Heart left ventricle (tissue), 16 donors: ENCODE results near the gene KDM3A. TPM values are rescaled to one million over a fixed set of nuclear protein-coding genes. Genes with fewer than 3 reads are reported as not detected.

Experiments
- ATAC-seq, 4 donors: fragments of 200-7000 bp; cut with Tn5 transposase; one replicate each; pipeline ENCODE4 v1.9.1; 2020 to 2022; ENCODE audit warnings: moderate library complexity in 4 of 4, mild to moderate bottlenecking in 3 of 4, moderate number of reproducible peaks in 1 of 4
- DNase-seq, 5 donors: peaks; one replicate each; pipeline ENCODE4 v3.0.0-alpha.2; 2020
- H3K27ac ChIP-seq, 12 donors: fragments of 200-600 bp; sonication (generic) in 4 of 12; one replicate each; pipeline versions ENCODE4 v1.5.0 to v1.8.0; 2016 to 2022; ENCODE audit warnings: mild to moderate bottlenecking in 2 of 12
- H3K27me3 ChIP-seq, 9 donors: fragments of 200-600 bp; sonication (generic) in 2 of 9; one replicate each; pipeline versions ENCODE4 v1.5.1 to v1.8.0; 2016 to 2022; ENCODE audit warnings: mild to moderate bottlenecking in 3 of 9
- H3K36me3 ChIP-seq, 9 donors: fragments of 200-600 bp; sonication (generic) in 2 of 9; one replicate each; pipeline versions ENCODE4 v1.5.0 to v1.8.0; 2018 to 2022; ENCODE audit warnings: mild to moderate bottlenecking in 2 of 9
- H3K4me1 ChIP-seq, 12 donors: fragments of 200-600 bp; sonication (generic) in 4 of 12; one replicate each; pipeline versions ENCODE4 v1.5.0 to v1.8.0; 2016 to 2022; ENCODE audit warnings: mild to moderate bottlenecking in 3 of 12
- H3K4me3 ChIP-seq, 12 donors: fragments of 200-600 bp; sonication (generic) in 4 of 12; one replicate each; pipeline versions ENCODE4 v1.5.0 to v1.8.0; 2017 to 2022; ENCODE audit warnings: mild to moderate bottlenecking in 9 of 12, moderate library complexity in 4 of 12
- H3K9me3 ChIP-seq, 12 donors: fragments of 200-600 bp; sonication (generic) in 4 of 12; one replicate each; pipeline versions ENCODE4 v1.5.0 to v1.8.0; 2016 to 2022; ENCODE audit warnings: mild to moderate bottlenecking in 1 of 12
- CTCF ChIP-seq, 12 donors: fragments of 200-600 bp; sonication (generic) in 4 of 12; IDR thresholded peaks; one replicate each; pipeline versions ENCODE4 v1.5.0 to v1.8.0; 2018 to 2022; ENCODE audit warnings: antibody characterized with exemption in 12 of 12, mild to moderate bottlenecking in 5 of 12
- POLR2A ChIP-seq, 2 donors: fragments of 450-650 bp; IDR thresholded peaks; one replicate each; pipeline ENCODE4 v1.6.1; 2017; ENCODE audit warnings: antibody characterized with exemption in 2 of 2, mild to moderate bottlenecking in 2 of 2, moderate library complexity in 2 of 2
- WGBS, 4 donors: extraction: QIAGEN DNeasy Blood & Tissue Kit in 2 of 4; methylation state at CpG; one replicate each; pipeline versions ENCODE4 v1.1.5 to v1.1.7; 2013 to 2018; 5-methylcytosine and 5-hydroxymethylcytosine counted together
- intact Hi-C, 10 donors: fragments of 100-400 bp; cut with DNase I; formaldehyde crosslinking; loops; one replicate each; pipeline versions ENCODE4 v1.11.1 to v1.14.2; 2022
- polyA plus RNA-seq, 2 donors: library from polyadenylated mRNA; stranded (reverse); fragments of 200-250 nt; gene quantifications; one replicate each; pipeline ENCODE4 v1.2.3, GENCODE V29; 2013
- total RNA-seq, 9 donors: library from RNA; depleted of rRNA in 2 of 9; stranded (reverse); fragments of >200 nt in 2 of 9; fragmentation: NEBNext Ultra II Directional in 3 of 9; extraction: Animal tissue kit (Norgen Biotek cat#: 25700) in 3 of 9; gene quantifications; one replicate each; pipeline versions ENCODE4 v1.1.0 to v1.2.4, GENCODE V29; 2016 to 2023
- donor health status: ischemic (EF 13 %, LVEDD 7.1; RV severe dilation, severe dysfunction).
- donor health status: healthy with polysubstance abuse.
- donor health status: DM: no; HTN: yes; CAD: no.
- donor health status: DM: no; HTN: no; CAD: no.
- donor health status: ischemic (EF 25% LVEDD 6.9; RV normal size, moderate dysfunction).
- donor health status: ischemic (EF 25% LVEDD 5.7; RV mildly dilated, moderate dysfunction).
- donor health status: healthy.
- donor health status: DM: yes; HTN: yes; CAD: no.
- donor health status: ischemic (EF 35%, LVEDD 5.7; RV mildly dilated, moderate dysfunction).
- donor health status: nonischemic (EF 11% LVEDD 7.7; RV severe dilation, severe dysfunction).
- donor health status: DM: yes; HTN: yes; CAD: no.
- donor health status: PGD.
- donor health status: ischemic (EF 29% LVEDD 5.4; RV normal size, mild dysfunction).
- donor health status: nonischemic (EF 23%, LVEDD 6.1; RV moderate dilation, normal function).

KDM3A gene
- total and polyA plus RNA-seq, 11 donors = 13.5 to 44.0 (median 32.5) TPM

- intact Hi-C loops = loop anchor here in 1 of 10 donors (10.0 kb wide), 1 partner anchor 89 kb away; the partner anchor contains the start of gene CHMP3
- Histone ChIP-seq H3K4me3 (no peak overlapping the region), H3K4me1 (peaks cover 3 to 37% (median 20%) of the 10 kb centered on the region in 12 donors), H3K9me3 (no peaks in the 10 kb centered on the region), H3K27ac (peak overlapping the region in 3 of 12 donors; percentile 12 to 34 (median 15)), H3K27me3 (no peaks in the 10 kb centered on the region), H3K36me3 (peaks cover 0 to 99% (median 97%) of the 10 kb centered on the region in 9 donors)
- TF ChIP-seq POLR2A (IDR thresholded peaks at IDR 0.05) = no peak
- no peak for TF ChIP-seq CTCF (IDR thresholded peaks at IDR 0.05)
- DNase-seq (no peak), ATAC-seq (no peak)
These were observed 34.9 kb downstream of the KDM3A start for GRCh38 chr2:86476092-86476491.

- peak overlapping the region in 7 of 12 donors; percentile 9 to 47 (median 13) for H3K27ac ChIP-seq
- H3K9me3 ChIP-seq = no peaks in the 10 kb centered on the region
- ATAC-seq = peak in 3 of 4 donors; percentile 27 to 58 (median 48)
- intact Hi-C loops = loop anchor here in 1 of 10 donors (10.0 kb wide), 1 partner anchor 88 kb away; the partner anchor contains the start of gene CHMP3
- no peaks in the 10 kb centered on the region for H3K27me3 ChIP-seq
- H3K4me1 ChIP-seq = peaks cover 3 to 42% (median 20%) of the 10 kb centered on the region in 12 donors
- no peak for TF ChIP-seq CTCF (IDR thresholded peaks at IDR 0.05)
- DNase-seq = no peak
- WGBS, 4 donors = 50 to 61% (median 60%) methylated on average over 3 of the region's 3 CpGs
- H3K4me3 ChIP-seq = no peak overlapping the region
- H3K36me3 ChIP-seq = peaks cover 0 to 99% (median 98%) of the 10 kb centered on the region in 9 donors
These were observed 35.7 kb downstream of the KDM3A start for GRCh38 chr2:86476918-86477317.

GRCh38 chr2:86477349-86477748, 36.2 kb downstream of the KDM3A start:
- Histone ChIP-seq H3K36me3 (peaks cover 0 to 99% (median 98%) of the 10 kb centered on the region in 9 donors), H3K27me3 (no peaks in the 10 kb centered on the region), H3K4me3 (no peak overlapping the region), H3K9me3 (no peaks in the 10 kb centered on the region), H3K27ac (peak overlapping the region in 6 of 12 donors; percentile 9 to 47 (median 13)), H3K4me1 (peaks cover 3 to 46% (median 20%) of the 10 kb centered on the region in 12 donors)
- peak in 3 of 4 donors; percentile 52 to 83 (median 77) for ATAC-seq
- intact Hi-C loops = loop anchor here in 1 of 10 donors (10.0 kb wide), 1 partner anchor 87 kb away; the partner anchor contains the start of gene CHMP3
- TF ChIP-seq POLR2A (IDR thresholded peaks at IDR 0.05) (no peak), CTCF (IDR thresholded peaks at IDR 0.05) (no peak)
- DNase-seq = no peak

GRCh38 chr2:86480105-86480504, 38.9 kb downstream of the KDM3A start:
- intact Hi-C loops = loop anchor here in 1 of 10 donors (10.0 kb wide), 1 partner anchor 145 kb away; the partner anchor contains the start of gene RNF103
- peak; percentile 12 to 65 (median 35) for DNase-seq
- no peak for TF ChIP-seq POLR2A (IDR thresholded peaks at IDR 0.05)
- no peak for TF ChIP-seq CTCF (IDR thresholded peaks at IDR 0.05)
- H3K27ac ChIP-seq = peak overlapping the region in 5 of 12 donors; percentile 9 to 62 (median 18)
- ATAC-seq = peak; percentile 57 to 69 (median 58)
- no peak overlapping the region for H3K4me3 ChIP-seq
- peaks cover 0 to 100% (median 100%) of the 10 kb centered on the region in 9 donors for H3K36me3 ChIP-seq
- no peaks in the 10 kb centered on the region for H3K27me3 ChIP-seq
- H3K4me1 ChIP-seq = peaks cover 3 to 60% (median 27%) of the 10 kb centered on the region in 12 donors
- no peaks in the 10 kb centered on the region for H3K9me3 ChIP-seq
- WGBS, 4 donors = 43 to 56% (median 47%) methylated on average over 7 of the region's 7 CpGs
